NOMO-1 treated with DMSO at 0.1 percent for 48 hours (cell line): ENCODE data around the gene MAD2L1BP.

ENCODE experiments used
- DNase-seq: peaks from one replicate; lab custom pipeline; 2025; ENCODE audit not compliant: unreplicated experiment; lab: John Stamatoyannopoulos, UW

Gene MAD2L1BP

GRCh38 chr6:43666196-43666920 lies 30.7 kb downstream of the MAD2L1BP start:
- DNase-seq, result no peak

- DNase-seq, result peak; percentile 57
Observed at GRCh38 chr6:43667245-43668150, 31.9 kb downstream of the MAD2L1BP start.

- peak; percentile 13 for DNase-seq
Observed at GRCh38 chr6:43668151-43669028, 32.8 kb downstream of the MAD2L1BP start.

- no peak for DNase-seq
Observed at GRCh38 chr6:43669050-43669921, 33.6 kb downstream of the MAD2L1BP start.

- DNase-seq, result no peak
Observed at GRCh38 chr6:43669922-43670622, 34.4 kb downstream of the MAD2L1BP start.

- no peak for DNase-seq
Observed at GRCh38 chr6:43670623-43670986, 35.0 kb downstream of the MAD2L1BP start.

GRCh38 chr6:43671011-43671800 lies 35.6 kb downstream of the MAD2L1BP start:
- no peak for DNase-seq

GRCh38 chr6:43671801-43672690 lies 36.4 kb downstream of the MAD2L1BP start:
- DNase-seq, result no peak

- no peak for DNase-seq
Observed at GRCh38 chr6:43673444-43674084, 37.9 kb downstream of the MAD2L1BP start.

GRCh38 chr6:43674291-43674690 lies 38.7 kb downstream of the MAD2L1BP start:
- DNase-seq, result no peak

- DNase-seq, result no peak
Observed at GRCh38 chr6:43674921-43675320, 39.3 kb downstream of the MAD2L1BP start.

- no peak for DNase-seq
Observed at GRCh38 chr6:43676962-43677606, 41.4 kb downstream of the MAD2L1BP start.

- no peak for DNase-seq
Observed at GRCh38 chr6:43677759-43678158, 42.1 kb downstream of the MAD2L1BP start.

- no peak for DNase-seq
Observed at GRCh38 chr6:43678341-43678740, 42.7 kb downstream of the MAD2L1BP start.

GRCh38 chr6:43679057-43679456 lies 43.4 kb downstream of the MAD2L1BP start:
- no peak for DNase-seq

- no peak for DNase-seq
Observed at GRCh38 chr6:43680308-43681200, 44.9 kb downstream of the MAD2L1BP start.
